ENCODE results near the gene SUSD5.

GRCh38 chr3:33236005-33236404, 17.4 kb upstream of the SUSD5 start:
- TF ChIP-seq CTCF (conservative IDR thresholded peaks at IDR 0.05; ENCODE audit: low read depth, low read length) (no peak), EZH2 (IDR thresholded peaks at IDR 0.05; ENCODE audit: low read length, unreplicated experiment) (no peak), EZH2phosphoT487 (IDR thresholded peaks at IDR 0.05; ENCODE audit: borderline replicate concordance, low read length) (no peak)

All from PC-3 (cell line).